Neural progenitor cell (in vitro differentiated cells): Measurements from ENCODE around the gene NCOA1.

Experiments
- CTCF ChIP-seq: fragments of 200-600 bp; sonication (generic); IDR thresholded peaks from 2 replicates; pipeline ENCODE4 v1.5.1; 2017; ENCODE audit warnings: antibody characterized with exemption, mild to moderate bottlenecking
- EZH2 ChIP-seq: fragments of 200-600 bp; sonication (generic); IDR thresholded peaks from 2 replicates; pipeline ENCODE4 v1.6.1; 2017; ENCODE audit warnings: antibody characterized with exemption, mild to moderate bottlenecking, moderate library complexity

GRCh38 chr2:24469148-24469650 is 21.9 kb upstream of the NCOA1 start:
- TF ChIP-seq CTCF, result no peak
- no peak for TF ChIP-seq EZH2
